ENCODE data around the gene DMXL1. TPM values are rescaled to one million over a fixed set of nuclear protein-coding genes. Genes with fewer than 3 reads are reported as not detected.

DMXL1 gene
- polyA plus RNA-seq, 1 of the 3 experiments (the other 2 are of a cell fraction) = 6.6 TPM

- no peaks in the 10 kb centered on the region for H3K9me2 ChIP-seq
- no peak overlapping the region for H2AFZ ChIP-seq (ENCODE audit: low read depth)
- H4K20me1 ChIP-seq (ENCODE audit: insufficient read depth) = no peaks in the 10 kb centered on the region
- no peak for DNase-seq
- CTCF ChIA-PET = interaction anchor here (1.2 to 1.5 kb wide), 3 partner anchors 71 to 276 kb away, joined by 3 read pairs; partner anchors contain the start of gene DTWD2
- 0% methylated on average over 1 of the region's 1 CpG for WGBS (ENCODE audit: low lambda C conversion rate)
- peaks cover 4% of the 10 kb centered on the region for H3F3A ChIP-seq (replicated peaks; ENCODE audit: insufficient read depth)
- no peaks in the 10 kb centered on the region for H3K36me3 ChIP-seq (replicated peaks in 1 of 2; ENCODE audit: control insufficient read depth in 1 of 2, insufficient read depth in 2 of 2, low read length in 1 of 2)
- no peak overlapping the region for H3K4me3 ChIP-seq (ENCODE audit: low read depth in 2 of 2, low read length in 1 of 2)
- no peak for TF ChIP-seq FOXJ3 (CRISPR knock-in tag; IDR thresholded peaks at IDR 0.05)
- TF ChIP-seq JUND (IDR thresholded peaks at IDR 0.05) = 0 out of 2 replicates have a peak, but pooled peaks have one; percentile 7
- 0 out of 2 replicates have a peak, but pooled peaks have one; percentile 29 for TF ChIP-seq PBX3 (IDR thresholded peaks at IDR 0.05)
- TF ChIP-seq MEF2A (IDR thresholded peaks at IDR 0.05; ENCODE audit: borderline replicate concordance, low read depth) = peak; percentile 23; the same call in 1 of the 2 replicates
- no peak for TF ChIP-seq GABPA (IDR thresholded peaks at IDR 0.05; ENCODE audit: low read depth)
- H3K4me1 ChIP-seq (ENCODE audit: control insufficient read depth in 1 of 2, insufficient read depth in 2 of 2, low read depth in 1 of 2, low read length in 1 of 2) = peaks cover 0 to 7% of the 10 kb centered on the region in 2 experiments; a peak in 2 of 4 replicates
- H3K27me3 ChIP-seq (ENCODE audit: insufficient read depth) = no peaks in the 10 kb centered on the region
- peak overlapping the region in 1 of 2 experiments; percentile 62; a peak in 1 of 4 replicates for H3K27ac ChIP-seq (ENCODE audit: low read depth in 2 of 2, low read length in 1 of 2)
- H3K79me2 ChIP-seq (ENCODE audit: insufficient read depth) = peaks cover 5% of the 10 kb centered on the region
- H3K9ac ChIP-seq = no peak overlapping the region
- no peak overlapping the region for H3K4me2 ChIP-seq
- H3K9me3 ChIP-seq = no peaks in the 10 kb centered on the region
- POLR2A ChIA-PET = no interaction called here
Measured at GRCh38 chr5:119264186-119264585, 193.3 kb downstream of the DMXL1 start.

DNA sequence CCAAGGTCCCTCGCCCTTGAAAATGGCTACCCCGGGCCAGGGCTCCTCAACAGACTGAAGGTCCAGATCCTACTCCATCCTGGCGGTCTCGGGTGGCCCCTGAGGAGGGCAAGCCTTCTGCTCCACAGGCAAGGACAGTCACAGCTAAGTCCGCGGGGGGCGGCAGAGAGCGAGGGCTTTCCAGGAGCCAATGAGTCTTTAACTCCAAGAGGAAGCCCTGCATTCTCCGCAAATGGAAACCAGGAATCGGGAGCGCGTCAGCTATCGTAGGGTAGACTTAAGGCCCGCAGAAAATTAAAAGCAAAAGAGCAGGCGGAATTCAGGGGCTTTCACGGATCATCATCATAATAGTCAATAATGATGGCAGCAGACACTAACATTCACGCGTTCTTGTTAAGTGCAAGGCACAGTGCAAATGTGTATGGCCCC lies 197.1 kb downstream of the DMXL1 start:
- Histone ChIP-seq H3K9me2 (no peaks in the 10 kb centered on the region), H3K9me3 (no peaks in the 10 kb centered on the region), H3K27ac (ENCODE audit: low read depth in 2 of 2, low read length in 1 of 2) (peak overlapping the region; percentile 85 to 89), H3K79me2 (ENCODE audit: insufficient read depth) (peaks cover 43% of the 10 kb centered on the region), H3K36me3 (replicated peaks in 1 of 2; ENCODE audit: control insufficient read depth in 1 of 2, insufficient read depth in 2 of 2, low read length in 1 of 2) (no peaks in the 10 kb centered on the region), H4K20me1 (ENCODE audit: insufficient read depth) (no peaks in the 10 kb centered on the region), H3K4me1 (ENCODE audit: control insufficient read depth in 1 of 2, insufficient read depth in 2 of 2, low read depth in 1 of 2, low read length in 1 of 2) (peaks cover 0 to 16% of the 10 kb centered on the region in 2 experiments; a peak in 2 of 4 replicates), H3K27me3 (ENCODE audit: insufficient read depth) (no peaks in the 10 kb centered on the region), H3K9ac (peak overlapping the region; percentile 89), H3K4me2 (peak overlapping the region; percentile 86), H3F3A (replicated peaks; ENCODE audit: insufficient read depth) (peaks cover 5% of the 10 kb centered on the region), H2AFZ (ENCODE audit: low read depth) (peak overlapping the region; percentile 100), H3K4me3 (ENCODE audit: low read depth in 2 of 2, low read length in 1 of 2) (peak overlapping the region; percentile 64 to 100)
- WGBS (ENCODE audit: low lambda C conversion rate) = 7% methylated on average over 17 of the region's 18 CpGs
- ChIA-PET CTCF (interaction anchor here (1.0 to 1.1 kb wide), 3 partner anchors 144 to 279 kb away, joined by 3 to 5 read pairs (median 3); no protein-coding TSS in a partner anchor), POLR2A (interaction anchor here (0.6 to 1.5 kb wide), 7 partner anchors 9 to 280 kb away, joined by 3 to 11 read pairs (median 4); partner anchors contain the start of genes DMXL1 and DTWD2)
- TF ChIP-seq RFX5 (IDR thresholded peaks at IDR 0.05; ENCODE audit: low read length) (peak; percentile 99), SMC3 (IDR thresholded peaks at IDR 0.05; ENCODE audit: low read depth, low read length) (peak; percentile 1; the same call in 1 of the 2 replicates), YY1 (IDR thresholded peaks at IDR 0.05; ENCODE audit: low read depth) (0 out of 2 replicates have a peak, but pooled peaks have one; percentile 18), MAX (IDR thresholded peaks at IDR 0.05; ENCODE audit: low read depth) (no peak; the same call in 1 of the 2 replicates), CTCF (IDR thresholded peaks at IDR 0.05) (peak; percentile 34), RAD21 (IDR thresholded peaks at IDR 0.05; ENCODE audit: low read length) (peak; percentile 5; the same call in 1 of the 2 replicates), FOXJ3 (CRISPR knock-in tag; IDR thresholded peaks at IDR 0.05) (no peak), GABPA (IDR thresholded peaks at IDR 0.05; ENCODE audit: low read depth) (no peak)
- TF ChIP-seq, protein P1, sequence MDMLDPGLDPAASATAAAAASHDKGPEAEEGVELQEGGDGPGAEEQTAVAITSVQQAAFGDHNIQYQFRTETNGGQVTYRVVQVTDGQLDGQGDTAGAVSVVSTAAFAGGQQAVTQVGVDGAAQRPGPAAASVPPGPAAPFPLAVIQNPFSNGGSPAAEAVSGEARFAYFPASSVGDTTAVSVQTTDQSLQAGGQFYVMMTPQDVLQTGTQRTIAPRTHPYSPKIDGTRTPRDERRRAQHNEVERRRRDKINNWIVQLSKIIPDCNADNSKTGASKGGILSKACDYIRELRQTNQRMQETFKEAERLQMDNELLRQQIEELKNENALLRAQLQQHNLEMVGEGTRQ (IDR thresholded peaks at IDR 0.05; ENCODE audit: borderline replicate concordance, low read depth, low read length) = no peak
- peak; percentile 83 for DNase-seq
